ENCODE data around the gene COL8A1. TPM values are rescaled to one million over a fixed set of nuclear protein-coding genes. Genes with fewer than 3 reads are reported as not detected.

COL8A1 gene
- total RNA-seq, 2 experiments from 2014 or later = 0.07 to 0.12 TPM

- no peaks in the 10 kb centered on the region for H3K4me1 Mint-ChIP-seq (ENCODE audit: low read depth)
- intact Hi-C loops (cut with micrococcal nuclease) = no loop called here
- no peaks in the 10 kb centered on the region for H3K9me3 Mint-ChIP-seq
- H3K27me3 Mint-ChIP-seq (ENCODE audit: low read depth) = no peaks in the 10 kb centered on the region
- H3K27ac Mint-ChIP-seq = no peak overlapping the region
- CTCF ChIA-PET = interaction anchor here (0.6 to 1.3 kb wide), 2 partner anchors 12 to 929 kb away, joined by 3 to 7 read pairs; no protein-coding TSS in a partner anchor
- H3K4me3 Mint-ChIP-seq = no peak overlapping the region
- DNase-seq = no peak
- no peaks in the 10 kb centered on the region for H3K36me3 Mint-ChIP-seq (ENCODE audit: low read depth)
Measured at GRCh38 chr3:99758502-99759177, 120.2 kb downstream of the COL8A1 start.

GRCh38 chr3:99760031-99760430 lies 121.6 kb downstream of the COL8A1 start:
- H3K27me3 Mint-ChIP-seq (ENCODE audit: low read depth) = no peaks in the 10 kb centered on the region

GRCh38 chr3:99760629-99761028 lies 122.2 kb downstream of the COL8A1 start:
- intact Hi-C loops (cut with micrococcal nuclease) = no loop called here
- Mint-ChIP-seq H3K27ac (no peak overlapping the region), H3K36me3 (ENCODE audit: low read depth) (no peaks in the 10 kb centered on the region), H3K9me3 (no peaks in the 10 kb centered on the region), H3K4me1 (ENCODE audit: low read depth) (no peaks in the 10 kb centered on the region), H3K27me3 (ENCODE audit: low read depth) (no peaks in the 10 kb centered on the region), H3K4me3 (no peak overlapping the region)
- CTCF ChIA-PET = interaction anchor here (1.2 kb wide), 1 partner anchor 750 kb away, joined by 3 read pairs; no protein-coding TSS in a partner anchor
- no peak for DNase-seq

More at GRCh38 chr3:99760031-99760430, 121.6 kb downstream of the COL8A1 start:
- Mint-ChIP-seq H3K9me3 (no peaks in the 10 kb centered on the region), H3K4me1 (ENCODE audit: low read depth) (no peaks in the 10 kb centered on the region), H3K36me3 (ENCODE audit: low read depth) (no peaks in the 10 kb centered on the region), H3K4me3 (no peak overlapping the region), H3K27ac (no peak overlapping the region)
- CTCF ChIA-PET = interaction anchor here (1.2 kb wide), 1 partner anchor 749 kb away, joined by 3 read pairs; no protein-coding TSS in a partner anchor
- no peak for DNase-seq
- intact Hi-C loops (cut with micrococcal nuclease) = no loop called here

GRCh38 chr3:99761415-99762165 lies 123.2 kb downstream of the COL8A1 start:
- Mint-ChIP-seq H3K27ac (no peak overlapping the region), H3K36me3 (ENCODE audit: low read depth) (no peaks in the 10 kb centered on the region), H3K4me3 (no peak overlapping the region), H3K9me3 (no peaks in the 10 kb centered on the region), H3K4me1 (ENCODE audit: low read depth) (no peaks in the 10 kb centered on the region), H3K27me3 (ENCODE audit: low read depth) (no peaks in the 10 kb centered on the region)
- DNase-seq = no peak
- intact Hi-C loops (cut with micrococcal nuclease) = no loop called here
- CTCF ChIA-PET = no interaction called here

GRCh38 chr3:99762901-99763300 lies 124.5 kb downstream of the COL8A1 start:
- no peak overlapping the region for H3K27ac Mint-ChIP-seq
- H3K4me1 Mint-ChIP-seq (ENCODE audit: low read depth) = no peaks in the 10 kb centered on the region
- CTCF ChIA-PET = no interaction called here
- H3K36me3 Mint-ChIP-seq (ENCODE audit: low read depth) = no peaks in the 10 kb centered on the region
- no peaks in the 10 kb centered on the region for H3K9me3 Mint-ChIP-seq
- H3K4me3 Mint-ChIP-seq = no peak overlapping the region
- intact Hi-C loops (cut with micrococcal nuclease) = no loop called here
- DNase-seq = no peak
- H3K27me3 Mint-ChIP-seq (ENCODE audit: low read depth) = no peaks in the 10 kb centered on the region

GRCh38 chr3:99764377-99764776 lies 126.0 kb downstream of the COL8A1 start:
- no peaks in the 10 kb centered on the region for H3K27me3 Mint-ChIP-seq (ENCODE audit: low read depth)
- intact Hi-C loops (cut with micrococcal nuclease) = no loop called here

GRCh38 chr3:99765042-99765942 lies 126.9 kb downstream of the COL8A1 start:
- Mint-ChIP-seq H3K4me3 (no peak overlapping the region), H3K4me1 (ENCODE audit: low read depth) (no peaks in the 10 kb centered on the region), H3K36me3 (ENCODE audit: low read depth) (no peaks in the 10 kb centered on the region), H3K27ac (no peak overlapping the region), H3K27me3 (ENCODE audit: low read depth) (no peaks in the 10 kb centered on the region), H3K9me3 (no peaks in the 10 kb centered on the region)
- intact Hi-C loops (cut with micrococcal nuclease) = no loop called here
- CTCF ChIA-PET = interaction anchor here (2.1 kb wide), 1 partner anchor 11 kb away, joined by 9 read pairs; no protein-coding TSS in a partner anchor
- no peak for DNase-seq

More at GRCh38 chr3:99764377-99764776, 126.0 kb downstream of the COL8A1 start:
- no peak for DNase-seq
- H3K9me3 Mint-ChIP-seq = no peaks in the 10 kb centered on the region
- H3K36me3 Mint-ChIP-seq (ENCODE audit: low read depth) = no peaks in the 10 kb centered on the region
- CTCF ChIA-PET = interaction anchor here (2.1 kb wide), 1 partner anchor 10 kb away, joined by 9 read pairs; no protein-coding TSS in a partner anchor
- H3K4me1 Mint-ChIP-seq (ENCODE audit: low read depth) = no peaks in the 10 kb centered on the region
- H3K27ac Mint-ChIP-seq = no peak overlapping the region
- no peak overlapping the region for H3K4me3 Mint-ChIP-seq

GRCh38 chr3:99767291-99767690 lies 128.9 kb downstream of the COL8A1 start:
- no peaks in the 10 kb centered on the region for H3K36me3 Mint-ChIP-seq (ENCODE audit: low read depth)
- no peaks in the 10 kb centered on the region for H3K4me1 Mint-ChIP-seq (ENCODE audit: low read depth)
- H3K27me3 Mint-ChIP-seq (ENCODE audit: low read depth) = no peaks in the 10 kb centered on the region
- intact Hi-C loops (cut with micrococcal nuclease) = no loop called here
- H3K4me3 Mint-ChIP-seq = no peak overlapping the region
- no peaks in the 10 kb centered on the region for H3K9me3 Mint-ChIP-seq
- CTCF ChIA-PET = interaction anchor here (0.6 to 0.7 kb wide), 2 partner anchors 83 to 261 kb away, joined by 3 to 6 read pairs; no protein-coding TSS in a partner anchor
- no peak for DNase-seq
- no peak overlapping the region for H3K27ac Mint-ChIP-seq

GRCh38 chr3:99768126-99768525 lies 129.7 kb downstream of the COL8A1 start:
- no peak overlapping the region for H3K27ac Mint-ChIP-seq
- no peaks in the 10 kb centered on the region for H3K9me3 Mint-ChIP-seq
- intact Hi-C loops (cut with micrococcal nuclease) = no loop called here
- H3K4me3 Mint-ChIP-seq = no peak overlapping the region
- no peaks in the 10 kb centered on the region for H3K4me1 Mint-ChIP-seq (ENCODE audit: low read depth)
- DNase-seq = no peak
- no peaks in the 10 kb centered on the region for H3K36me3 Mint-ChIP-seq (ENCODE audit: low read depth)
- CTCF ChIA-PET = interaction anchor here (0.6 to 0.7 kb wide), 2 partner anchors 143 to 262 kb away, joined by 3 read pairs; no protein-coding TSS in a partner anchor
- H3K27me3 Mint-ChIP-seq (ENCODE audit: low read depth) = no peaks in the 10 kb centered on the region

GRCh38 chr3:99768808-99769501 lies 130.6 kb downstream of the COL8A1 start:
- Mint-ChIP-seq H3K4me1 (ENCODE audit: low read depth) (no peaks in the 10 kb centered on the region), H3K27me3 (ENCODE audit: low read depth) (no peaks in the 10 kb centered on the region), H3K4me3 (no peak overlapping the region), H3K9me3 (no peaks in the 10 kb centered on the region), H3K36me3 (ENCODE audit: low read depth) (no peaks in the 10 kb centered on the region), H3K27ac (no peak overlapping the region)
- intact Hi-C loops (cut with micrococcal nuclease) = no loop called here
- DNase-seq = no peak
- CTCF ChIA-PET = no interaction called here

GRCh38 chr3:99772171-99772570 lies 133.8 kb downstream of the COL8A1 start:
- Mint-ChIP-seq H3K27ac (no peak overlapping the region), H3K4me3 (no peak overlapping the region), H3K36me3 (ENCODE audit: low read depth) (no peaks in the 10 kb centered on the region), H3K27me3 (ENCODE audit: low read depth) (peaks cover 3% of the 10 kb centered on the region), H3K9me3 (no peaks in the 10 kb centered on the region), H3K4me1 (ENCODE audit: low read depth) (peaks cover 2% of the 10 kb centered on the region)
- no peak for DNase-seq
- CTCF ChIA-PET = no interaction called here
- intact Hi-C loops (cut with micrococcal nuclease) = no loop called here
